Stomach (tissue), 4 donors: ENCODE results near the gene RNF224.

Experiments
- CTCF ChIP-seq, 7 experiments: fragments of 450-650 bp in 4 of 7; fragments of 200-600 bp in 3 of 7; sonication (generic) in 3 of 7; IDR thresholded peaks; one replicate each; pipeline ENCODE4 v1.5.1; 2016 to 2019; ENCODE audit warnings: antibody characterized with exemption in 7 of 7, control low read depth in 2 of 7, mild to moderate bottlenecking in 1 of 7
- EP300 ChIP-seq: sonication (generic); formaldehyde crosslinking; IDR thresholded peaks from one replicate; pipeline ENCODE4 v1.6.1; 2017; ENCODE audit warnings: antibody characterized with exemption
- POLR2A ChIP-seq, 4 donors: fragments of 450-650 bp; IDR thresholded peaks; one replicate each; pipeline ENCODE4 v1.6.1; 2016; ENCODE audit warnings: antibody characterized with exemption in 4 of 4, control low read depth in 2 of 4, mild to moderate bottlenecking in 1 of 4, moderate library complexity in 1 of 4
- POLR2AphosphoS5 ChIP-seq, 3 donors: sonication (generic); formaldehyde crosslinking; IDR thresholded peaks; one replicate each; pipeline ENCODE4 v1.6.1; 2016; ENCODE audit warnings: antibody characterized with exemption in 3 of 3

- TF ChIP-seq CTCF (IDR thresholded peaks at IDR 0.05) = no peak
- TF ChIP-seq POLR2A (IDR thresholded peaks at IDR 0.05) = no peak
- TF ChIP-seq POLR2AphosphoS5 (IDR thresholded peaks at IDR 0.05) = no peak
- TF ChIP-seq EP300 = no peak
Observed at GRCh38 chr9:137186385-137186784, 40.9 kb upstream of the RNF224 start.
